WTC11 (cell line): ENCODE data around the gene TMEM260.

ENCODE experiments used
- TF ChIP-seq, protein P1 (sequence below): fragments of 200-600 bp; IDR thresholded peaks from 2 replicates; pipeline ENCODE4 v1.8.0; 2022; ENCODE audit warnings: antibody characterized with exemption
- TF ChIP-seq, protein P2 (sequence below): sonication (generic); formaldehyde crosslinking; IDR thresholded peaks from 2 replicates; pipeline ENCODE4 v1.8.0; 2022; ENCODE audit warnings: mild to moderate bottlenecking, missing genetic modification reagents

DNA sequence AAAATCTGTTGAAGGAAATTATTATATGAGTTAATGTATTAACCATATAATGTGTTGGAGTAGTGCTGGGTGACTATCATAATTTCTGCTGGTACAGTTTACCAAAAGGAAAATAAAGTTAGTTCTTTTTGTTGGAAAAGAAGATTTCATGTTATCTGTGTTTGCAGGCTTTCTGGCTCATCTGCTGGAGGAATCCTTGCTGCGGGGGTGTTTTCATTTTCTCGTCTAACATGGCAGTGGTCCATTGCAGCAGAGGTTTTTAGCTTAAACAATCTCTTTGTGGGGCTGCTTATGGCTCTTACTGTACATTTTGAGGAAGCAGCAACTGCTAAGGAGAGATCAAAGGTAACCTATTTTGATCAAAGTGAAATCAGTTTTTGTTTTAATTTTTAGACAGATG, 24.1 kb downstream of the TMEM260 start:
- TF ChIP-seq, protein P1, sequence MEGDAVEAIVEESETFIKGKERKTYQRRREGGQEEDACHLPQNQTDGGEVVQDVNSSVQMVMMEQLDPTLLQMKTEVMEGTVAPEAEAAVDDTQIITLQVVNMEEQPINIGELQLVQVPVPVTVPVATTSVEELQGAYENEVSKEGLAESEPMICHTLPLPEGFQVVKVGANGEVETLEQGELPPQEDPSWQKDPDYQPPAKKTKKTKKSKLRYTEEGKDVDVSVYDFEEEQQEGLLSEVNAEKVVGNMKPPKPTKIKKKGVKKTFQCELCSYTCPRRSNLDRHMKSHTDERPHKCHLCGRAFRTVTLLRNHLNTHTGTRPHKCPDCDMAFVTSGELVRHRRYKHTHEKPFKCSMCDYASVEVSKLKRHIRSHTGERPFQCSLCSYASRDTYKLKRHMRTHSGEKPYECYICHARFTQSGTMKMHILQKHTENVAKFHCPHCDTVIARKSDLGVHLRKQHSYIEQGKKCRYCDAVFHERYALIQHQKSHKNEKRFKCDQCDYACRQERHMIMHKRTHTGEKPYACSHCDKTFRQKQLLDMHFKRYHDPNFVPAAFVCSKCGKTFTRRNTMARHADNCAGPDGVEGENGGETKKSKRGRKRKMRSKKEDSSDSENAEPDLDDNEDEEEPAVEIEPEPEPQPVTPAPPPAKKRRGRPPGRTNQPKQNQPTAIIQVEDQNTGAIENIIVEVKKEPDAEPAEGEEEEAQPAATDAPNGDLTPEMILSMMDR = no peak
- TF ChIP-seq, protein P2, sequence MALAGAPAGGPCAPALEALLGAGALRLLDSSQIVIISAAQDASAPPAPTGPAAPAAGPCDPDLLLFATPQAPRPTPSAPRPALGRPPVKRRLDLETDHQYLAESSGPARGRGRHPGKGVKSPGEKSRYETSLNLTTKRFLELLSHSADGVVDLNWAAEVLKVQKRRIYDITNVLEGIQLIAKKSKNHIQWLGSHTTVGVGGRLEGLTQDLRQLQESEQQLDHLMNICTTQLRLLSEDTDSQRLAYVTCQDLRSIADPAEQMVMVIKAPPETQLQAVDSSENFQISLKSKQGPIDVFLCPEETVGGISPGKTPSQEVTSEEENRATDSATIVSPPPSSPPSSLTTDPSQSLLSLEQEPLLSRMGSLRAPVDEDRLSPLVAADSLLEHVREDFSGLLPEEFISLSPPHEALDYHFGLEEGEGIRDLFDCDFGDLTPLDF = no peak
